HUDEP-2 (cell line): ENCODE measurements around the gene RIC1.
A peak's percentile ranks its signal among the peaks of the same experiment; 100 is the strongest.
"Not testable (repeated sequence)": the region's sequence is repeated elsewhere in the genome, so short reads cannot be mapped to it uniquely, and the experiment has no call there.

Experiments used
- DNase-seq, 76 experiments: peaks; one replicate each; lab custom pipeline; 2025; ENCODE audit not compliant: unreplicated experiment in 76 of 76; lab: John Stamatoyannopoulos, UW

The RIC1 gene

DNA sequence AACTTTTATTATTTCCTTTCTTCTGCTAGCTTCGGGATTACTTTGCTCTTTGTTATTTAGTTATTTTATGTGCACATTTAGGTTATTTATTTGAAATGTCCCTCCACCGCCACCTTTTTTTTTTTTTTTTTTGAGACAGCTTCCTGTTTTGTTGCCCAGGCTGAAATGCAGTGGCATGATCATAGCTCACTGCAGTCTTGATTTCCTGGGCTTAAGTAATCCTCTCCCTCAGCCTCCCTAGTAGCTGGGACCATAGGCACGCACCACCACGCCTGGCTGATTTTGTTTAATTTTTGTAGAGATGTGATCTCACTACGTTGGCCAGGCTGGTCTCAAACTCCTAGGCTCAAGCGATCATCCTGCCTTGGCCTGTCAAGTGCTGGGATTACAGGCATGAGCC is 38.5 kb downstream of the RIC1 start:
- DNase-seq = no peak

DNA sequence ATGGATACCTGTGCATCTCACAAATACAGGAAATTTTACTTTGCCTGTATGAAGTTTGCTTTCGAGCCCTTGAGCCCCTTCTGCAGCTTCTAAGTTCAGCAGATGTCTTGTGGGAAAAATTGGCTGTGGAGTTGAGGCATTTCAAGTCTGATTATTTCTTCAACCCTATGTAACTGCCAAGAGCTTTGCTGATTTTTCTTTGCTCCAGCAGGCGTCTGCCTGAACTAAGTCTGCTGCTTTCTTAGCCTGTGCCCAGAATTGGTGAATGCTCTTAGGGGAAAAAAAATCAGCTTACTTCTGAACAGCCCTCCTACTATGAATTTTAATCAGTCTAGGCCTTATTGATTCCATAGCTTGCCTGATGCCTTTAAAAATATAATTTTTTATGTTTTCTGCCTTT is 41.2 kb downstream of the RIC1 start:
- DNase-seq = no peak

DNA sequence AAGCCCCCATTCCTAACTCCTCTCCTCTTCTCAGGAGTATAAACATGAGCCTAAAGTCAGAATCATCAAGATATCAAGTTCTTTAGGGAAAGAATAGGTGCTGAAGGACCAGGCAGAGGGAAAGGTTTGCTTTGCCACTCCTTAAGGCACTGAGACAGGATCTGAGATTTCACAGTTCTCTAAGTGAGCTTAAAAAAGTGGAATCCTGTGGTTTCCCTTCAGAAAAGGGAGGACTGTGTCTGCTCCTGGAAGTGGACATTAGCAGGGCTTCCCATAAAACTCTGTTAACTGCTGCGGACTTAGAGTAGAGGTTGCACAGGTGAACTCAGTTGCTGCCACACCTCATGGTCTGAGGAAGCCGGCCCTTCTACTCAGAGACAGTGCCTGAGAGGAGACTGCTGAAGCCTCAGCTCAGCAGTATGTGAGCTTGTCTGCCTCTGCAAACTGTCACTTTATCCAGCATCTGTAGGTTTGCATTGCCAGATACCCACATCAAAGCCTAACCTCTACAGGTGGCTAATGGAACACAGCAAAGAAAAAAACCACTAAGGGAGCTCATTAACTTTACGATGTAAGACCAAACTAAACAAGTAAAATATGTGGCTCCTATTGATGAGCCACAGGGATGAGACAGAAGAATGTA is 42.9 kb downstream of the RIC1 start:
- DNase-seq = no peak

DNA sequence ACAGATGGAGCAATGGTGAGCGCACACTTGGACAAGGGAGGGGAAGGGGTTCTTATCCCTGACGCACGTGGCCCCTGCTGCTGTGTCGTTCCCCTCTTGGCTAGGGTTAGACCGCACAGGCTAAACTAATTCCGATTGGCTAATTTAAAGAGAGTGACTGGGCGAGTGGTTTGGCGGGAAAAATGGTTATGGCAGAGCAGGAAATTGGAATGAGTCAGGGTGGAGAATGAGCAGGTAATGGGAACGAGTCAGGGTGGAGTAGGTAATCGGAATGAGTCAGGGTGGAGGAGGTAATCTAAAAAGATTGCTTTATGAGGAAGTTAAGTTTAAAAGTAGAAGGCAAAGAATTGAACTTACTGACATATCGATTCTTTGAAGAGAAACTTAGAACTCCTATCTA is 46.1 kb downstream of the RIC1 start:
- DNase-seq = not testable (repeated sequence)

DNA sequence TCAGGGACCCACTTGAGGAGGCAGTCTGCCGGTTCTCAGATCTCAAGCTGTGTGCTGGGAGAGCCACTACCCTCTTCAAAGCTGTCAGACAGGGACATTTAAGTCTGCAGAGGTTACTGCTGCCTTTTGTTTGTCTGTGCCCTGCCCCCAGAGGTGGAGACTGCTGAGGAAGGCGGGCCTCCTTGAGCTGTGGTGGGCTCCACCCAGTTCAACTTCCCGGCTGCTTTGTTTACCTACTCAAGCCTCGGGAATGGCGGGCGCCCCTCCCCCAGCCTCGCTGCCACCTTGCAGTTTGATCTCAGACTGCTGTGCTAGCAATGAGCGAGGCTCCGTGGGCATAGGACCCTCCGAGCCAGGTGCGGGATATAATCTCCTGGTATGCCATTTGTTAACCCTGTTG is 54.7 kb downstream of the RIC1 start:
- not testable (repeated sequence) for DNase-seq

DNA sequence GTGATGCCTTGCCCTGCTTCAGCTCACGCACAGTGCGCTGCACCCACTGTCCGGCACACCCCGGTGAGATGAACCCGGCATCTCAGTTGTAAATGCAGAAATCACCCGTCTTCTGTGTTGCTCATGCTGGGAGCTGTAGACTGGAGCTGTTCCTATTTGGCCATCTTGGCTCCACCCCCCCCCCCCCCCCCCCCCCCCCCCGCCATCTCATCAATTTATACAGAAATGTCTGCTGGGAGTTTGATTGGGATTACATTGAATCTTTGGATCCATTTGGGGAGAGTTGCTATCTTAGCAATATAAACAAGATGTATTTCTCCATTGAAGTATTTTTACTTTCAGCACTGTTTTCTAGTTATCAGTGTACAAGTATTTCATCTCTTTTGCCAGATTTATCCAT is 55.2 kb downstream of the RIC1 start:
- no peak for DNase-seq

DNA sequence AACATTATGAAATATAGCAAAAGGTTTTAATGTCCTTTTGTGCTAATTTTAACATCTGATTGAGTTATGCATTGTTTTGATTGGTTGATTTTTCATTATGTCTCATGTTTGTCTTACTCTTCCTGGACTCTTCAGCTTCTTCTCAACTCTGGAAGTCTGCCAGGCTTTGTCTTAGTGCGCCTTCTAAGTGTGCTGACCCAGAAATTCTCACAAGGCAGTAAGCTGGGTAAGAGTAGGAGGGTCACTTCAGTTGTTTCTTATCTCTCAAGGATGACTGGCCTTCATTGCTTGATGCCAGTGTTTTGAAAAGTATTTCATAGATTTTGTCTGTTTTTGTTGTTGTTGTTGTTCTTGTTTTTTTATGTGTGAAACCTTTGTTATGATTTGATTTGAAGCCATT is 59.2 kb downstream of the RIC1 start:
- DNase-seq = peak in 25 of 76 experiments; percentile 1 to 68 (median 27)

DNA sequence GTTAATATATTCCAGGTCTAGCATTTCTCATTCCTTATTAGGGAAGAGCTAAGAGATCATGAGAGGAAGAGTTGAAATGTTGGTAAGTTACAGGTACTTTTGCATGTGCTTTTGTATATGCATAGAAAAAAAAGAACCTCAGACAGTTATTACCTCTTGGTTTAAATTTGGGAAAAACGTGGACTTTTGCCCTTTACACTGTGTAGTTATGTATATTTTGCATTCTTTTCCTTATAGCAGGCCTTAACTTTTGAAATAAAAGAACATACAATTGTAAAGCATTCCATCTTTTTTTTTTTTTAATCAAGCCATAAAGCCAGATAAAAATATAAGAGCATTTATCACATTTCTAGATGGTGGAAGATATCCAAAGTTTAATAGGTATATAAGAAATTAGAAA is 61.4 kb downstream of the RIC1 start:
- no peak for DNase-seq

DNA sequence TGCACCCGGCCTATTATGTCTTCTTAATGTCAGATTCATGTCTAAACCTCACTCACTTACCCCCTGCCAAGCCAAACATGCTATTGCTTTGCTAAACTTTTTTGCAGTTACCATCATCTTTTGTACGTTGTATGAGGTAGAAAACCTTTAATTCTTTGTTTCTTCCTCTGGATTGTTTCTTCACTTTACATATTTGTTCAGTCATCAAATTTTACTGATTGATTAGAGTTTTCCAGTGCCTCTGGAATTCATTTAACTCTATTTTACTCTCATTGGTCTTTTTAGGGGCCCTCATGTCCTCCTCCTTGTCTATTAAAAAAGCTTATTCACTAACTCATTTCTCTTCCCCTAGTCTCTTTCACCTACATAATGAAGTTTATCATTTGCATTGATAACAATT is 67.0 kb downstream of the RIC1 start:
- no peak for DNase-seq

DNA sequence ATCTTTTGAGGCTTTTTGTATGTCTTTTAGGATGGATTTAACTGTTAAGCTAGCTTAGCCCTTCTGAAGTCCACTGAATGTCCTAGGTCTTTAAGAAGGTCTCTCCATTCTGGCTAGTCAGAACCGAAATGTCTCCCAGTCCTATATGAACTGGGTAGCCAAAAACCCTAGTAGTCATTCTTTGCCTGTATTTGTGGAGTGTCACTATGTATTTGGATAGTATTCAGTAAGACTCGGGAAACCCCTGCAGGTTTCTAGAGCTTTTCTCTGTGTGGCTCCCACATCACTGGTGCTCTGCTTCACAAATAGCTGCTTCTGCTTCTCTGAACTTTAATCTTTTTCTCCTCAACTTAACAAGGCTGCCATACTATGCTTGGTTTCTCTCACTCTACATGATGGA is 68.0 kb downstream of the RIC1 start:
- DNase-seq = no peak

DNA sequence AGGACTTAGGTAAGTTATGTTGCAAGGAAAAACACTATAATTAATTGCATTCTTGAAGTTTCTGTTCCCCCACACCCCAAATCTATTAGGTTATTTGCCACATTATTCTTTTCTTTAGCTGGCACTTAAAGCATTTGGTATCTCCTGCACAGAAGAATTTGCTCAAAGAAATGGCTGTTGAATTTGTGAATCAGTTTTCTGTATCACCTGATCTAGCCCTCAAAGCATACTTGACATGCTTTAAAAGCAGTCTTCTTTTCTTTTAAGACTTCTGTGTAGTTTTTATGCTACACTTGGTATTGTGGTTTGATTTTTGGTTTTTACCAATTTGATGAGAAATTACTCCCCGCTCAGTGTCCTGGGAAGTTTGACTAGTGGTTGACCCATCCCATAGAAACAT is 69.1 kb downstream of the RIC1 start:
- DNase-seq = no peak

DNA sequence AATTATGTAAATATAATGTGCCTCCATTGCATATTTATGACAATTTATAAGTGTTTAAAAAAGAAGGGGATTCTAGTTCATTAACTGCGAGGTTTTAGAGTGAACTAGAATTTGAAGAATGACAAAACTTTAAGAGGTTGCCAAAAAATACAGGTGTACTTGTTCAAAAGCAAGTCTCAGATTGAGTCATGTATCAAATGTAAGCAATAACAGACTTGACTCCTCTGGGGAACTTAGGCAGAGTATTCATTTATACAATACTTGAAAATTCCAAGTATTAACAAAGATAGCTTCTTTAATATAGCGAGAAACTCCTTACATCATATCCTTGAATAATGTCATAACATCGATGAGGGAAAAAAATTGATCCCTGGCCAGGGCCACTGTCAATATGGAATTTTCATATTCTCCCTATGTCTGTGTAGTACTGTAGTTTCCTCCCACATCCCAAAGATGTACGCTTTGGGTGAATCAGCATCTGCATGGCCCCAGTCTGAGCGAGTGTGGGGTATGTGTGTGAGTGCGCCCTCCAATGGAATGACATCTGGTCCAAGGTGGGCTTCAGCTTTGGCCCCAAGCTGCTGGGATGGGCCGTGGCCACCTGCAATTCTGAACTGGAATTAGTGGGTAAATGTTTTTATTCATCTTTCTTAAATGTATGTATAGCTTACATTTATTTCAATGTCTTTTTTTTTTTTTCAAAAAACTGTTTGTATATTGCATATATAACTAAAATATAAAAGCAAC is 70.1 kb downstream of the RIC1 start:
- DNase-seq = no peak

DNA sequence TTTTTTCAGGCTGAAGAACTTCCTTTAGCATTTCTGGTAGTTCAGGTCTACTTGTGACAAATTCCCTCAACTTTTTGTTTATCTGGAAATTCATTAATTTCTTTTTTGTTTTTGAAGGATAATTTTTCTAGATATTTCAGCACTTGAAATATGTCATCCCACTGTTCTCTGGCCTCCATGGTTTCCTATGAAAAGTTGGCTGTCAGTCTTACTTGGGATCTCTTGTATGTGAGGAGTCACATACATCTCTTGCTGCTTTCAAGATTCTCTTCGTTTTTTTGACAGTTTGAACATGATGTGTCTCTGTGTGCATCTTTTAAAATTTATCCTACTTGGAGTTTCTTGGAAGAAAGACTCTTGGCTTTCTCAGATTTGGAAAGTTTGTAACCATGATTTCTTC is 79.5 kb downstream of the RIC1 start:
- no peak for DNase-seq

DNA sequence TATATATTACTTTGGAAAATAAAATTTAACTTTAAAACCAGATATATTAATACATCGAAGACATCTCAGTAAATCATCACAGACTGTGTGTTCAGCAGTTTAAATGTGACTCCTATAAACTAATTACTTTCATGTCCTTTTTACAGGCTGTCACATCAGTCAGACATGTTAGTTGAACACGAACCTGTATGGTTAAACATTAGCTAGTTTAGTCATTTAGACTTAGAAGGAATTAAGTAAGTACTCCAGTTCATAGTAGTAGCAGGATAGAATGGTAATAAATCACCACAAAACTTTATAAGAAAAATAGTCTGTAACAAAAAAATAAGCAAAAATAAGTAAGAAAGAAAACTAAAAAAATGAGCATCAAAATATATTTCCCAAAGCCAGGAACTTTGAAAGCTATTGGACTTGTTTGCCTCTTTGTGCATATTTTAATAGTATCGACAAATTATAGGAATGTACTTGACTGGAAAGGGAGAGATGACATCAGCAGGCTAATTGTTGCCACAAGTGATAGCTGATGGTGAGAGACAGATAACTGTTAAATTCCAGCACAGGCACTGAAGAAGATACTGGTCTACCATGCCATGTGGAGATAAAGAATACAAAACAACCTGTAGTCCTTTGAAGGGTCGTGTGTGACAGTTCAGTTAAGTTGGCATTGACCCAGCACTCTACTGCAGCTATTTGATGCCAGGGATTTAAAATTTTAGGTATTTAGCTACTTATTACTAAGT is 83.9 kb downstream of the RIC1 start:
- peak in 5 of 76 experiments; percentile 1 to 29 (median 5) for DNase-seq

DNA sequence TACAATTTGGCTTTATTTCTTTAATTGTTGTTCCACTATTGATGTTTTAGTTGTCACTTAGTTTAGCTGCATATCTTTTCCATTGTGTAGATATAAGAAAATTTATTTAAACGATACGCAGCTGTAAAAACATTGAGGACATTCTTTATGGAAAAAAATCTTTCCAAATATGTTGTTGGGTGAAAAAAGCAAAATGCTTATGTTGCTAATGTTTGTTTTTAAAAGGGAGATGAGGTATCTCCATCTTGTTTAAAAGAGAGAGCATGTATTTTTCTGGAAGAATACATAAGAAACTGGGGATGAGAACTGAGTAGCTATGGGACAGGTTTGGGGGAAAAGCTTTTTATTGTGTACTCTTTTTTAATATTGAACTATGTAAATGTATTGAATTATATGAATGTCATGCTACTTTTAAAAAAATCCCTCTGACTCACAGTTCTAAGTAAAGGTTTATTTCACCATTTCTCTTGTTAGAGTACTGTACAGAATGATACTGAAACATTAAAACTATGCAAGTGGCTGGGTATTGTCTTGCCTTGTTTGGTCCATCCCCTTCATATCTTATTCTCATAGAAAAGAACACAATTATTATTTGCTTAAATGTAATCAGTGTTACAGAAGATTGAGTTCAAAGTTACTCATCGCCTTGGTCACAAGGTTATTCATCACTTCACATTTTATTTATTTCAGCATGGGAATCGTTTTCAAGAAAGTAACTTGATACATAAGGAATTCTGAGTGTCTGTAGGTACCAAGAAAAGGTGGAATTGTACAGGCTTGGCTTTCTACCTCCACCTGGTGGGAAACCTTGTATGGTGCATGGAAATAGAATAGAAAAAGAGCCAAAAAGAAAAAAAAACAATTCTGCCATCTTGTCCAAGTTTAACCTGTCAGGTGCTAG is 85.8 kb downstream of the RIC1 start:
- peak in 6 of 76 experiments; percentile 0 to 14 (median 6) for DNase-seq

DNA sequence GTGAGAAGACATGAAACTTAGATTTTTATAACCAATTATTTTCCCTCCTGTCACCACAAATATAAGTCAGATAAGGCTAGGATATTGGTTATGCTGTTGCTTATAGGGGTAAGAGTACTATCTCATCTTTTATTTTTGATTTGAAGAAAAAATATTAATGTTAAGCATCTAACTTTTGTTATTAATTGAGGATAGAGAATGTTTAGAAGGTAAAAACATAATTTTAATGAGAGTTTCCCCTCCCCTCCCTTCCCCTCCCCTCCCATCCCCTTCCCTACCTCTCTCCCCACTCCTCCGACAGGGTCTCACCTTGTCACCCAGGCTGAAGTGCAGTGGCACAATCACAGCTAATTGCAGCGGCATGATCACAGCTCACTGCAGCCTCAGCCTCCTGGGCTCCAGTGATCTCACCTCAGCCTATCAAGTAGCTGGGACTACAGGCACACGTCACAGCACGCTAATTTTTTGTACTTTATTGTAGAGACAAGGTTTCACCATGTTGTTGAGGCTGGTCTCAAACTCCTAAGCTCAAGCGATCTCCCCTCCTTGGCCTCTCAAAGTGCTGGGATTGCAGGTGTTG is 86.7 kb downstream of the RIC1 start:
- no peak for DNase-seq

DNA sequence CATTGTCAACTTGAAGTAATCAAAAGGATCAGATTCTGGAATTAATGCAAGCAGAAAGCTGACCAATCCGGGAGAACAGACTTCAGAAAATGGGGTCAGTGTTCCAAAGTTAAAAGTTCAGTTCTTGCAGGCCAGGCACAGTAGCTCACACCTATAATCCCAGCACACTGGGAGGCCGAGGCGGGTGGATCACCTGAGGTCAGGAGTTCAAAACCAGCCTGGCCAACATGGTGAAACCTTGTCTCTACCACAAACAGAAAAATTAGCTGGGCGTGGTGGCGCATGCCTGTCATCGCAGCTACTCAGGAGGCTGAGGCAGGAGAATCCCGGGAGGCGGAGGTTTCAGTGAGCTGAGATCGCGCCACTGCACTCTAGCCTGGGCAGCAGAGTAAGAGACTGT is 88.5 kb downstream of the RIC1 start:
- not testable (repeated sequence) for DNase-seq

DNA sequence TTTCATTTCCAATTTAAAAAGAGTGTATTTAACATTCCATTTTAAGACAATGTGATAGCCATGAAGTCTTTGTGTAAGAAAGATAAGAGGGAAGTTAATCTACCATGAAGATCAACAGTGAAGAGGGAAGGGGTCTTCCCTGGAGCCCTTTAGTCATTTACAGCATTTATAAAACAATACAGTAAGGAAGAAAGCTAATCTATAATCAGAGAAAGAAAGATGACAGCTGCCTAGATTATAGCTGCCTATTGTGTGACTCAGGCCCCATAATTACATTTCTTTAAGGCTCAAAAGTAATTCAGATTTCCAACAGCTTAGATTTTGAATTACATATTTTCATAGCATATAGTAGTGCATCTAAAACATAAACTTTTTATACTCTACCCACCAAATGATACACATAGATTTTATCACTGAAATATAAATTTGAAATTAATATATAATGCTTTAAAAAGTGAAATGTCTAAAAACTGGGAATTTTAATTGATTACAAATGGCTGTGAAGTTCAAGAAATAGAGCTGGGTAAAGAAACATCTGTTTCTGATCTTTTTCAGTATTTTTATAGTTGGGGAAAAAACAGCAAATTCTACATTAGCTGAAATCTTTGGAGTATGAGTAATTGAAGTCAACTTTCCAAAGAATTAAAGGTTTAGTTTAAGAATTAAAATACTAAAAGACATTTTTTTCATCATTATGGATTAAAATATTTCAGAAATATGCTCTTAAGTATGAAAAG is 89.6 kb downstream of the RIC1 start:
- DNase-seq = no peak

DNA sequence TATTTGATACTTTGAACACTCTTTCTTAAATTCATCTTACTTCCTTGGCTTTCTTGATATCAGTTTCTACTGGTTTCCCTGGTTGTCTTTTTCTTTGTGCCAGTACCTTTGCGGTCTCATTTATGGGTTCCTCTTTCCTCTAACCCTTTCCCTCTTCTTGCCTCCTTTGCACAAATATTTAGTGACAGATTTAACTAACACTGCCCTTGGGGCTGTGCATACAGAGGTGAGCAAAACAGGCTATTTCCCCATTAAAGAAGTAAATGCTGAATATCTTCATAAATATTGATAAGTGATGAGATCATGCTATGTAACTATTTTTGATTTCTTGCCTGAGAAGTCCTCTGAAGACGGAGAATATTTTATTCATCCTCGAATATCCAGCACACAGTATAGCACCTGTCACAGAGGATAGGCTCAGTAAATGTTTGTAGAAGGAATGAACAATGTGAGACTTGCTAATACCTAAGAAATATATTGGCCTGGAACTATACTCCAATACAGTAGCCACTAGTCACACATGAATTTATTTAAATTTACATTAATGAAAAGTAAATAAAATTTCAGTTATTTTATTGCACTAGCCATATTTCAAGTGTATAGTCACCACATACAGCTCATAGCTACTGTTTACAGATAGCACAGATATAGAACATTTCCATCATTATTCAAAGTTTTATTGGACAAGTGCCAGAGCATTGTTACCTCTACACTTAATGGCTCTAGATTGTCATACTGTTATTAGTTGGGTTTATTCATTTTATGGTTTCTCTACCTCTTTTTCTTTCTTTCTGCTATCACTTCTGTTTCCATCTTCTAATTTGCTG is 90.4 kb downstream of the RIC1 start:
- no peak for DNase-seq
